Measurements from ENCODE around the gene TMEM106C.

DNA sequence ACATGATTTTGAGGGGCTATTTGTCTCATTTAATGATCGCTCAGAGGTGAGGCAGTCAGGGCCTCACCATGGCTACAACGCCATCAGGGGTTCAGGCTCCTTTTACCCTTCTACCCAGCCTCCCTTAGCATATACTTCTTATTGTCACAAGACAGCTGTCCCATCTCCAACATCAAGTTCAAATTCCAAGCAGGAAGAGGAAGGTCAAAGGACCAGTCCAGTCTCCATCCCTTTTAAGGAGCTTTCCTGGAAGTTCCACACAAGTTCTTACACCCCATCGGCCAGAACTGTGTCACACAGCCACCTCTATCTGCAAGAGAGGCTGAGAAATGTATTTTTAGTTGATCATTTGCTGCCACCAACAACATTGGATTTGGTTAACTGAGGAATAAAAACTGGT lies 8.3 kb upstream of the TMEM106C start:
- TF ChIP-seq TAF1 (IDR thresholded peaks at IDR 0.05; ENCODE audit: low read depth): no peak
- no peak for TF ChIP-seq YY1 (IDR thresholded peaks at IDR 0.05; ENCODE audit: low read depth)
- TF ChIP-seq EGR1 (IDR thresholded peaks at IDR 0.05): no peak
- TF ChIP-seq ZBTB7A (IDR thresholded peaks at IDR 0.05; ENCODE audit: low read depth): no peak
- no peak for TF ChIP-seq CEBPB (IDR thresholded peaks at IDR 0.05)
- TF ChIP-seq EP300 (IDR thresholded peaks at IDR 0.05; ENCODE audit: borderline replicate concordance): no peak
- TF ChIP-seq RAD21 (IDR thresholded peaks at IDR 0.05; ENCODE audit: low read depth): no peak
- TF ChIP-seq TEAD4 (IDR thresholded peaks at IDR 0.05): no peak
- TF ChIP-seq USF1 (IDR thresholded peaks at IDR 0.05): no peak
- TF ChIP-seq, protein P1, sequence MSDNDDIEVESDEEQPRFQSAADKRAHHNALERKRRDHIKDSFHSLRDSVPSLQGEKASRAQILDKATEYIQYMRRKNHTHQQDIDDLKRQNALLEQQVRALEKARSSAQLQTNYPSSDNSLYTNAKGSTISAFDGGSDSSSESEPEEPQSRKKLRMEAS (IDR thresholded peaks at IDR 0.05): no peak
- TF ChIP-seq FOXM1 (IDR thresholded peaks at IDR 0.05; ENCODE audit: borderline replicate concordance, low read depth): no peak
- no peak for TF ChIP-seq TCF12 (IDR thresholded peaks at IDR 0.05; ENCODE audit: low read depth)

Data from Ishikawa (cell line).